K562 (cell line): Measurements from ENCODE around the gene ADD2.

Experiments used
- ARID2 ChIP-seq: fragments of 450-650 bp; IDR thresholded peaks from 2 replicates; pipeline ENCODE4 v1.6.1; 2017; ENCODE audit warnings: antibody characterized with exemption, mild to moderate bottlenecking
- CCAR2 ChIP-seq: fragments of 200-400 bp; formaldehyde crosslinking; IDR thresholded peaks from 2 replicates; pipeline ENCODE4 v1.6.1; 2017; ENCODE audit warnings: mild to moderate bottlenecking, low read depth, low read length
- GATAD2B ChIP-seq: fragments of 450-650 bp; IDR thresholded peaks from 2 replicates; pipeline ENCODE4 v1.6.1; 2017; ENCODE audit warnings: mild to moderate bottlenecking, borderline replicate concordance
- SLC30A9 ChIP-seq: fragments of 250-450 bp; sonication (Bioruptor Pico); IDR thresholded peaks from 2 replicates; pipeline ENCODE4 v1.8.0; 2022; ENCODE audit warnings: mild to moderate bottlenecking, moderate library complexity
- SNIP1 ChIP-seq: fragments of 450-650 bp; IDR thresholded peaks from 2 replicates; pipeline ENCODE4 v1.7.1; 2017; ENCODE audit warnings: low read depth, mild to moderate bottlenecking
- SREBF2 ChIP-seq: sonication (generic); formaldehyde crosslinking; IDR thresholded peaks from 2 replicates; pipeline ENCODE4 v1.4.0; 2020; ENCODE audit warnings: mild to moderate bottlenecking, missing genetic modification reagents
- ZNF140 ChIP-seq: fragments of 250-450 bp; sonication (Bioruptor Pico); IDR thresholded peaks from 2 replicates; pipeline ENCODE4 v1.8.0; 2021; ENCODE audit warnings: moderate library complexity, mild to moderate bottlenecking, inconsistent platforms
- TF ChIP-seq, protein P1 (sequence below), 3 experiments: IDR thresholded peaks in 2 of 3; conservative IDR thresholded peaks in 1 of 3; 2 replicates each; pipeline ENCODE4 v1.5.1; 2011 to 2012; ENCODE audit warnings: low read length in 3 of 3, mild to moderate bottlenecking in 3 of 3, control low read depth in 2 of 3, improper control_type of control experiment in 1 of 3, inconsistent platforms in 1 of 3, low read depth in 1 of 3, mixed read lengths in 1 of 3, moderate library complexity in 1 of 3; ENCODE audit not compliant: insufficient read depth in 2 of 3
- TF ChIP-seq, protein P2 (sequence below), 2 experiments: fragments of 450-650 bp in 1 of 2; sonication (generic) in 1 of 2; formaldehyde crosslinking in 1 of 2; IDR thresholded peaks; 2 replicates each; pipeline versions ENCODE4 v1.7.1 to v1.9.0; 2016 to 2022; ENCODE audit warnings: inconsistent platforms in 1 of 2, mild to moderate bottlenecking in 1 of 2, missing genetic modification reagents in 1 of 2
- TF ChIP-seq, protein P3 (sequence below): IDR thresholded peaks from 2 replicates; pipeline ENCODE4 v1.6.1; 2012; ENCODE audit warnings: low read depth, low read length, improper control_type of control experiment, borderline replicate concordance
- TF ChIP-seq, protein P4 (sequence below), 2 experiments: fragments of 450-650 bp in 1 of 2; sonication (generic) in 1 of 2; formaldehyde crosslinking in 1 of 2; IDR thresholded peaks in 1 of 2; conservative IDR thresholded peaks in 1 of 2; 2 replicates each; pipeline versions ENCODE4 v1.6.1 to v1.8.1; 2016 to 2023; ENCODE audit warnings: mild to moderate bottlenecking in 2 of 2, moderate library complexity in 2 of 2, inconsistent platforms in 1 of 2, missing genetic modification reagents in 1 of 2
- TF ChIP-seq, protein P5 (sequence below): sonication (generic); formaldehyde crosslinking; IDR thresholded peaks from 2 replicates; pipeline ENCODE4 v1.5.0; 2020; ENCODE audit warnings: missing genetic modification reagents

DNA sequence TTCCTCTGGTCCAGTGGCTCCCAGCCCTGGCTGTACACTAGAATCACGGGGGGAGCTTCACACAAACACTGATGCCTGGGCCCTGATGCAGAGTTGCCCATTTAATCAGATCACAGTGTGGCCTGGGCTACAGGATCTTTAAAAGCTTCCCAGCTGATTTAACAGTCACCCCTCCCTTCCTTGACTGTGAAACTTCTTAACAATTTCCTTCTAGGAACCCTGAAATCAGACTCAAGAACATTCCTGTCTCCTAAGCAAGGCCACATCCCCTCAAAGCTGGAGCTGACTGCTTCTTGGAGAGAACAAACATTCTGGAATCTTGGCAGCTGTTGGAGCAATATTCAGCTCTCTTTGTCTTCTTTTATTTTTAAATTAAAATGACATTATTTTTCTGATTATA, 88.7 kb downstream of the ADD2 start:
- TF ChIP-seq, protein P1, sequence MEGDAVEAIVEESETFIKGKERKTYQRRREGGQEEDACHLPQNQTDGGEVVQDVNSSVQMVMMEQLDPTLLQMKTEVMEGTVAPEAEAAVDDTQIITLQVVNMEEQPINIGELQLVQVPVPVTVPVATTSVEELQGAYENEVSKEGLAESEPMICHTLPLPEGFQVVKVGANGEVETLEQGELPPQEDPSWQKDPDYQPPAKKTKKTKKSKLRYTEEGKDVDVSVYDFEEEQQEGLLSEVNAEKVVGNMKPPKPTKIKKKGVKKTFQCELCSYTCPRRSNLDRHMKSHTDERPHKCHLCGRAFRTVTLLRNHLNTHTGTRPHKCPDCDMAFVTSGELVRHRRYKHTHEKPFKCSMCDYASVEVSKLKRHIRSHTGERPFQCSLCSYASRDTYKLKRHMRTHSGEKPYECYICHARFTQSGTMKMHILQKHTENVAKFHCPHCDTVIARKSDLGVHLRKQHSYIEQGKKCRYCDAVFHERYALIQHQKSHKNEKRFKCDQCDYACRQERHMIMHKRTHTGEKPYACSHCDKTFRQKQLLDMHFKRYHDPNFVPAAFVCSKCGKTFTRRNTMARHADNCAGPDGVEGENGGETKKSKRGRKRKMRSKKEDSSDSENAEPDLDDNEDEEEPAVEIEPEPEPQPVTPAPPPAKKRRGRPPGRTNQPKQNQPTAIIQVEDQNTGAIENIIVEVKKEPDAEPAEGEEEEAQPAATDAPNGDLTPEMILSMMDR (IDR thresholded peaks at IDR 0.05 in 2 of 3, conservative IDR thresholded peaks at IDR 0.05 in 1 of 3; ENCODE audit: insufficient read depth in 2 of 3, low read depth in 1 of 3, low read length in 3 of 3), result no peak
- TF ChIP-seq SLC30A9 (CRISPR knock-in tag) (no peak), ZNF140 (CRISPR knock-in tag) (no peak), GATAD2B (no peak), CCAR2 (no peak), ARID2 (no peak), SREBF2 (CRISPR knock-in tag) (no peak), SNIP1 (no peak)
- TF ChIP-seq, protein P2, sequence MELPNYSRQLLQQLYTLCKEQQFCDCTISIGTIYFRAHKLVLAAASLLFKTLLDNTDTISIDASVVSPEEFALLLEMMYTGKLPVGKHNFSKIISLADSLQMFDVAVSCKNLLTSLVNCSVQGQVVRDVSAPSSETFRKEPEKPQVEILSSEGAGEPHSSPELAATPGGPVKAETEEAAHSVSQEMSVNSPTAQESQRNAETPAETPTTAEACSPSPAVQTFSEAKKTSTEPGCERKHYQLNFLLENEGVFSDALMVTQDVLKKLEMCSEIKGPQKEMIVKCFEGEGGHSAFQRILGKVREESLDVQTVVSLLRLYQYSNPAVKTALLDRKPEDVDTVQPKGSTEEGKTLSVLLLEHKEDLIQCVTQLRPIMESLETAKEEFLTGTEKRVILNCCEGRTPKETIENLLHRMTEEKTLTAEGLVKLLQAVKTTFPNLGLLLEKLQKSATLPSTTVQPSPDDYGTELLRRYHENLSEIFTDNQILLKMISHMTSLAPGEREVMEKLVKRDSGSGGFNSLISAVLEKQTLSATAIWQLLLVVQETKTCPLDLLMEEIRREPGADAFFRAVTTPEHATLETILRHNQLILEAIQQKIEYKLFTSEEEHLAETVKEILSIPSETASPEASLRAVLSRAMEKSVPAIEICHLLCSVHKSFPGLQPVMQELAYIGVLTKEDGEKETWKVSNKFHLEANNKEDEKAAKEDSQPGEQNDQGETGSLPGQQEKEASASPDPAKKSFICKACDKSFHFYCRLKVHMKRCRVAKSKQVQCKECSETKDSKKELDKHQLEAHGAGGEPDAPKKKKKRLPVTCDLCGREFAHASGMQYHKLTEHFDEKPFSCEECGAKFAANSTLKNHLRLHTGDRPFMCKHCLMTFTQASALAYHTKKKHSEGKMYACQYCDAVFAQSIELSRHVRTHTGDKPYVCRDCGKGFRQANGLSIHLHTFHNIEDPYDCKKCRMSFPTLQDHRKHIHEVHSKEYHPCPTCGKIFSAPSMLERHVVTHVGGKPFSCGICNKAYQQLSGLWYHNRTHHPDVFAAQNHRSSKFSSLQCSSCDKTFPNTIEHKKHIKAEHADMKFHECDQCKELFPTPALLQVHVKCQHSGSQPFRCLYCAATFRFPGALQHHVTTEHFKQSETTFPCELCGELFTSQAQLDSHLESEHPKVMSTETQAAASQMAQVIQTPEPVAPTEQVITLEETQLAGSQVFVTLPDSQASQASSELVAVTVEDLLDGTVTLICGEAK (IDR thresholded peaks at IDR 0.05), result no peak
- TF ChIP-seq, protein P2 (CRISPR knock-in tag; IDR thresholded peaks at IDR 0.05), result no peak
- TF ChIP-seq, protein P3, sequence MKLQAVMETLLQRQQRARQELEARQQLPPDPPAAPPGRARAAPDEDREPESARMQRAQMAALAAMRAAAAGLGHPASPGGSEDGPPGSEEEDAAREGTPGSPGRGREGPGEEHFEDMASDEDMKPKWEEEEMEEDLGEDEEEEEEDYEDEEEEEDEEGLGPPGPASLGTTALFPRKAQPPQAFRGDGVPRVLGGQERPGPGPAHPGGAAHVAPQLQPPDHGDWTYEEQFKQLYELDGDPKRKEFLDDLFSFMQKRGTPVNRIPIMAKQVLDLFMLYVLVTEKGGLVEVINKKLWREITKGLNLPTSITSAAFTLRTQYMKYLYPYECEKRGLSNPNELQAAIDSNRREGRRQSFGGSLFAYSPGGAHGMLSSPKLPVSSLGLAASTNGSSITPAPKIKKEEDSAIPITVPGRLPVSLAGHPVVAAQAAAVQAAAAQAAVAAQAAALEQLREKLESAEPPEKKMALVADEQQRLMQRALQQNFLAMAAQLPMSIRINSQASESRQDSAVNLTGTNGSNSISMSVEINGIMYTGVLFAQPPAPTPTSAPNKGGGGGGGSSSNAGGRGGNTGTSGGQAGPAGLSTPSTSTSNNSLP, result no peak
- TF ChIP-seq, protein P4, sequence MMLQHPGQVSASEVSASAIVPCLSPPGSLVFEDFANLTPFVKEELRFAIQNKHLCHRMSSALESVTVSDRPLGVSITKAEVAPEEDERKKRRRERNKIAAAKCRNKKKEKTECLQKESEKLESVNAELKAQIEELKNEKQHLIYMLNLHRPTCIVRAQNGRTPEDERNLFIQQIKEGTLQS (IDR thresholded peaks at IDR 0.05), result no peak
- TF ChIP-seq, protein P4 (CRISPR knock-in tag; conservative IDR thresholded peaks at IDR 0.05), result no peak
- TF ChIP-seq, protein P5, sequence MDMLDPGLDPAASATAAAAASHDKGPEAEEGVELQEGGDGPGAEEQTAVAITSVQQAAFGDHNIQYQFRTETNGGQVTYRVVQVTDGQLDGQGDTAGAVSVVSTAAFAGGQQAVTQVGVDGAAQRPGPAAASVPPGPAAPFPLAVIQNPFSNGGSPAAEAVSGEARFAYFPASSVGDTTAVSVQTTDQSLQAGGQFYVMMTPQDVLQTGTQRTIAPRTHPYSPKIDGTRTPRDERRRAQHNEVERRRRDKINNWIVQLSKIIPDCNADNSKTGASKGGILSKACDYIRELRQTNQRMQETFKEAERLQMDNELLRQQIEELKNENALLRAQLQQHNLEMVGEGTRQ (CRISPR knock-in tag), result no peak
